ENCODE measurements around the gene RHOT2. TPM values are rescaled to one million over a fixed set of nuclear protein-coding genes. Genes with fewer than 3 reads are reported as not detected.

The RHOT2 gene
- total RNA-seq, 1 donor from 2014 or later: 156 TPM

GRCh38 chr16:646679-647172 lies 21.2 kb upstream of the RHOT2 start:
- Mint-ChIP-seq H3K4me3 (ENCODE audit: low read depth) (no peak overlapping the region), H3K36me3 (ENCODE audit: low read depth) (peaks cover 16% of the 10 kb centered on the region), H3K27ac (no peak overlapping the region), H3K4me1 (ENCODE audit: low read depth) (peaks cover 4% of the 10 kb centered on the region), H3K27me3 (ENCODE audit: low read depth) (no peaks in the 10 kb centered on the region), H3K9me3 (no peaks in the 10 kb centered on the region)
- intact Hi-C loops (cut with micrococcal nuclease): loop anchor here (10.0 kb wide), 1 partner anchor 968 kb away; the partner anchor contains the start of genes CRAMP1 and IFT140
- no peak for DNase-seq (ENCODE audit: low spot score)

DNA sequence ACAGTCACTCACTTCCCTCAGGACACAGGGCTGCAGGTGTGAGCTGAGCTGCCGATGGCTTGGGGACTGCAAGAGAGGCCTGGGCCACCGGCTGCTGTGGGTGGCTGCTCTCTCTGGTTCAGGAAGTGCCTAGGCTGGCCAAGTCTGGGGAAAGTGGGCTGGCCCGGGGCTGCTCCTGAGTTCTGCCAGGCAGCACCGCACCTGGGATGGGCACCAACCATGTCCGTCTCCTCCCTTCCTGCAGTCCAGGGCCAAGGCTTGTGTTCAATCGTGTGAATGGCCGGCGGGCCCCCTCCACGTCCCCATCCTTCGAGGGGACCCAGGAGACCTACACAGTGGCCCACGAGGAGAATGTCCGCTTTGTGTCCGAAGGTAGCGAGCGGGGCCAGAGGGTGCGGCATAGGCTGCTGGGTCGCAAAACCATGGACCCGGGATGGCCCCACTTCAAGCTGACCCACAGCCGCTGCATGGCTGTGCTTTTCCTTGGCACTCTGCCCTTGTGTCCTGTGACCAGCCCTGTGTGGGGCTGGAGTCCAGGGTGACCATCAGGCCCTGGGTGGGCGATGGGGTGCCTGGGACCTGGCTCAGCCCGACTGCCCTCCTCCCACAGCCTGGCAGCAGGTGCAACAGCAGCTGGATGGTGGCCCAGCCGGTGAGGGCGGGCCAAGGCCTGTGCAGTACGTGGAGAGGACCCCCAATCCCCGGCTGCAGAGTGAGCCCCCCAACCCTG lies 20.6 kb upstream of the RHOT2 start:
- intact Hi-C loops (cut with micrococcal nuclease): loop anchor here (10.0 kb wide), 1 partner anchor 967 kb away; the partner anchor contains the start of genes CRAMP1 and IFT140
- H3K4me3 Mint-ChIP-seq (ENCODE audit: low read depth): no peak overlapping the region

GRCh38 chr16:648071-648780 lies 19.7 kb upstream of the RHOT2 start:
- Mint-ChIP-seq H3K9me3 (no peaks in the 10 kb centered on the region), H3K4me3 (ENCODE audit: low read depth) (peak overlapping the region; percentile 82), H3K27ac (peak overlapping the region; percentile 74), H3K4me1 (ENCODE audit: low read depth) (peaks cover 4% of the 10 kb centered on the region), H3K36me3 (ENCODE audit: low read depth) (peaks cover 16% of the 10 kb centered on the region), H3K27me3 (ENCODE audit: low read depth) (no peaks in the 10 kb centered on the region)
- intact Hi-C loops (cut with micrococcal nuclease): loop anchor here (10.0 kb wide), 1 partner anchor 967 kb away; the partner anchor contains the start of genes CRAMP1 and IFT140
- no peak for DNase-seq (ENCODE audit: low spot score)

More for the DNA sequence above, 20.6 kb upstream of the RHOT2 start:
- H3K27me3 Mint-ChIP-seq (ENCODE audit: low read depth): no peaks in the 10 kb centered on the region
- H3K9me3 Mint-ChIP-seq: no peaks in the 10 kb centered on the region
- H3K27ac Mint-ChIP-seq: no peak overlapping the region
- H3K4me1 Mint-ChIP-seq (ENCODE audit: low read depth): peaks cover 4% of the 10 kb centered on the region
- DNase-seq (ENCODE audit: low spot score): no peak
- H3K36me3 Mint-ChIP-seq (ENCODE audit: low read depth): peaks cover 16% of the 10 kb centered on the region

DNA sequence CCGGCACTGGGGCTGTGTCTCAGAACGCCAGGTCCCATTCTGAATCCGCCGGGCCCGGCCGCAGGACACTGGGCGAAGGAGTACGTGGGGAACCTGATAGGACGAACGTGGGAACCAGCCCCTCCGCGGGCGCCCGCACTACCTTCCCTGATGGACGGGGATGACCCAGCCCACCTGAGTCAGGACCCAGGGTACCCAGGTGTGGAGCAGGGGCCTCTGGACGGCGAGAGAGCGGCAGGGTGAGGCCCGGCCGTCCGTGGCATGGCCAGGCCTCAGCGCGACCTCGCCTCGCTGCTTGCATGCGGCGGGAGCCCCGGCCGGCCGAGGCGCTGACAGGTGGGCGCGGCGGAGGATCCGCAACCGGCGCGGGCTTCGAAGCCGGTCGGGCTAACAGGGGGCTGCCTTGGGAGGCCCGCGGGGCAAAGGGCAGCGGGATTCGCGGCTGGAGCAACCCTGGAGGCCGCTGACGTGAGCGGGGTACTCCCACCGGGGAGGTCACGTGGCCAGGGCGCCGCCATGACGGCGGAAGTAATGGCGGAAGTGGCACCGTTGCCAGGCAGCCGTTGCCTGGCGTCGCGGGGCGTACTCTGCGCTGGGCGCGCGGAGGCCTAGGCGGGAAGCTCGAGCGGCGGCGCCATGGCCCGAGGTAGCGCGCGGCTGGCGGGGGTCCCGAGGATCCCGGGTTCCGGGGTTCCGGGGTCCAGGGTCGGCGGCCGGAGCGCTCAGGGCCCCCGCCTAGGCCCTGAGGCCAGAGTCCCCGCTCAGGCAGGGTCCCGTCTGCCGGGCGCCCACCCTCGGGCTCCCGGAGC lies 18.9 kb upstream of the RHOT2 start, which contains the start of gene WDR90:
TSS of gene WDR90 (plus strand) at position 585 of the 809 bp plus-strand sequence. CDS start at position 637, 52 bp downstream.
- H3K27me3 Mint-ChIP-seq (ENCODE audit: low read depth): no peaks in the 10 kb centered on the region
- H3K4me1 Mint-ChIP-seq (ENCODE audit: low read depth): peaks cover 4% of the 10 kb centered on the region
- H3K4me3 Mint-ChIP-seq (ENCODE audit: low read depth): peak within 1 kb of the TSS; percentile 82
- H3K36me3 Mint-ChIP-seq (ENCODE audit: low read depth): peaks cover 10% of the 10 kb centered on the region
- H3K9me3 Mint-ChIP-seq: no peaks in the 10 kb centered on the region
- peak; percentile 91 for DNase-seq (ENCODE audit: low spot score)
- H3K27ac Mint-ChIP-seq: peak within 1 kb of the TSS; percentile 74
- intact Hi-C loops (cut with micrococcal nuclease): loop anchor here (1.0 to 10.0 kb wide), 2 partner anchors 8 to 966 kb away; partner anchors contain the start of genes CRAMP1, IFT140 and MCRIP2

- intact Hi-C loops (cut with micrococcal nuclease): loop anchor here (1.0 to 10.0 kb wide), 2 partner anchors 8 to 965 kb away; partner anchors contain the start of genes CRAMP1, IFT140 and MCRIP2
- Mint-ChIP-seq H3K36me3 (ENCODE audit: low read depth) (peaks cover 6% of the 10 kb centered on the region), H3K27ac (no peak overlapping the region), H3K9me3 (no peaks in the 10 kb centered on the region), H3K27me3 (ENCODE audit: low read depth) (no peaks in the 10 kb centered on the region), H3K4me1 (ENCODE audit: low read depth) (peaks cover 3% of the 10 kb centered on the region), H3K4me3 (ENCODE audit: low read depth) (peak overlapping the region; percentile 72)
- no peak for DNase-seq (ENCODE audit: low spot score)
These were observed 18.3 kb upstream of the RHOT2 start for GRCh38 chr16:649631-650030.

GRCh38 chr16:651844-652243 lies 16.1 kb upstream of the RHOT2 start:
- Mint-ChIP-seq H3K4me3 (ENCODE audit: low read depth) (no peak overlapping the region), H3K9me3 (no peaks in the 10 kb centered on the region), H3K36me3 (ENCODE audit: low read depth) (no peaks in the 10 kb centered on the region), H3K27ac (no peak overlapping the region), H3K4me1 (ENCODE audit: low read depth) (peaks cover 2% of the 10 kb centered on the region), H3K27me3 (ENCODE audit: low read depth) (no peaks in the 10 kb centered on the region)
- no peak for DNase-seq (ENCODE audit: low spot score)
- intact Hi-C loops (cut with micrococcal nuclease): no loop called here

DNA sequence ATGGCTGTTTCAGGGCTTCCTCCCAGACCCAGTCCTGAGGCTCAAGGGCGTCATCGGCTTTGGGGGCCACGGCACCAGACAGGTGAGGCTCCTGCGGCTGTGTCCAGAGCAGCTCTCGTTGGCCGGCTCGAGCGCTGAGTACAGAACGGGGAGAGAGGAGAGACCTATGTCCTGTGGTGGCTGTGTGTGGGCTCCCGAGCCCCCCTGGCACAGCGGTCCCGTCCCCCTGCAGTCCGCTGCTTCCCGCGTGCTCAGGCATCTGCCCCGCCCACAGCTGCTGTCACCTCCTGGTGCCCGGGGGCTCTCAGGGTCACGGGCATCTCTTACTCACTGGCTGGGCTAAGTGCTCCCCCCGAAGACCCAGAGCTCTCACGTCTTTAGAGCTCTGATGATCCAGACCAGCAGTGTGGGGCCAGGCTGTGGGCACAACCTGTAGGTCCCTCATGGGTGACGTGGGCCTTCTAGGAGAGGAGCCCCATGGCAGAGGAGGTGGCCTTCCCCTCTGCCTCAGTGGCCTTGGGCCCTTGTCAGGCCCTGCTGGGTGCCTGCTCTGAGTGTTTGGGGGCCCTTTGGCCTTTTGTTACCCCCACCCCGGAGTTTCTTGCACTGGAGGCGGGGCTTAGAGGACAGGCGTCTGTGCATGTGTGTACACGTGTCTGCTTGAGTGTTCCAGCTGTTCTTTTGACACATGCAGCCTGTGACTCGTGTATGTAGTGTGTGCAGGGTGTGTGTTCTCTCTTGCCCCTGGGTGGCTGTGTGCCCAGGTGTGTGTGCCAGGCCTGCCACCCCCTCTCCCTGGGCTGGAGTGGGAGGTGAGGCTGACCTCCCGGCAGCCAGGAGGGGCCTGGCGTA lies 15.3 kb upstream of the RHOT2 start:
- no peak overlapping the region for H3K4me3 Mint-ChIP-seq (ENCODE audit: low read depth)
- no peaks in the 10 kb centered on the region for H3K36me3 Mint-ChIP-seq (ENCODE audit: low read depth)
- peaks cover 2% of the 10 kb centered on the region for H3K4me1 Mint-ChIP-seq (ENCODE audit: low read depth)
- intact Hi-C loops (cut with micrococcal nuclease): no loop called here
- no peaks in the 10 kb centered on the region for H3K9me3 Mint-ChIP-seq
- no peak overlapping the region for H3K27ac Mint-ChIP-seq
- DNase-seq (ENCODE audit: low spot score): no peak
- no peaks in the 10 kb centered on the region for H3K27me3 Mint-ChIP-seq (ENCODE audit: low read depth)

DNA sequence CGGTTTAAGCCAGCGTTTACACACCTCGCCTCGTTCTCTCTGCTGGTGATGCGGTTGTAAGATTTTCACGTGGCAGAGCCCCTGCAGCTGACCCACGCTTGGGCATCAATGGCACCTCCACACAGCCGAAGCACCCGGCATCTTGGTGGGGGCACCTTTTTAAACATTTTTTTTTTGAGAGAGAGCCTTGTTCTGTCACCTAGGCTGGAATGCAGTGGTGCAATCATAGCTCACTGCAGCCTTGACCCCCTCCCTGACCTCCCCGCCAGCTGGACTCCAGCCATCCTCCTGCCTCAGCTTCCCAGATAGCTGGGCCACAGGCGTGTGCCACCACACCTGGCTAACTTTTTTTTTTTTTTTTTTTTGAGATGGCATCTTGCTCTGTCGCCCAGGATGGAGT lies 13.9 kb upstream of the RHOT2 start:
- H3K9me3 Mint-ChIP-seq: no peaks in the 10 kb centered on the region
- H3K27ac Mint-ChIP-seq: no peak overlapping the region
- H3K4me3 Mint-ChIP-seq (ENCODE audit: low read depth): no peak overlapping the region
- H3K36me3 Mint-ChIP-seq (ENCODE audit: low read depth): no peaks in the 10 kb centered on the region
- no peaks in the 10 kb centered on the region for H3K27me3 Mint-ChIP-seq (ENCODE audit: low read depth)
- peaks cover 2% of the 10 kb centered on the region for H3K4me1 Mint-ChIP-seq (ENCODE audit: low read depth)
- intact Hi-C loops (cut with micrococcal nuclease): no loop called here
- no peak for DNase-seq (ENCODE audit: low spot score)

DNA sequence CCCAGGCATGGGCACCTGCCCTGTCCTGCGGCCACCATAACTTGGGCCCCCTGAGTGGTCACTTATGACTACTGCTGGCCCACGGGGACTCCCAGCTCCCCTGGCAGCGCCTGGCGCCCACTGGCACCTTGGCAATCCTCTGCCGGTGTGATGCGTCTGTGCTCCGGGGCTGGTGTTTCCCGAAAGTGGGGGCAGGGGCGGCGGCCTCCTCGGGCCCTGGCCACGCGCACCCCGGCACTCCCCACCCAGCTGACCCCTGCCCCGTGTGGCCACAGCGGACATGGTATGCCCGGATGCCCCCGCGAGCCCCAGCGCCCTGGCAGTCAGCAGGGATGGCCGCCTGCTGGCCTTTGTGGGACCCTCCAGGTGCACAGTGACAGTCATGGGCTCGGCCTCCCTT lies 10.4 kb upstream of the RHOT2 start:
- intact Hi-C loops (cut with micrococcal nuclease): no loop called here
- Mint-ChIP-seq H3K27me3 (ENCODE audit: low read depth) (no peaks in the 10 kb centered on the region), H3K4me1 (ENCODE audit: low read depth) (peaks cover 3% of the 10 kb centered on the region), H3K9me3 (no peaks in the 10 kb centered on the region), H3K36me3 (ENCODE audit: low read depth) (no peaks in the 10 kb centered on the region), H3K27ac (no peak overlapping the region), H3K4me3 (ENCODE audit: low read depth) (no peak overlapping the region)
- DNase-seq (ENCODE audit: low spot score): no peak

GRCh38 chr16:658679-659571 lies 9.0 kb upstream of the RHOT2 start:
- H3K27me3 Mint-ChIP-seq (ENCODE audit: low read depth): no peaks in the 10 kb centered on the region
- DNase-seq (ENCODE audit: low spot score): no peak
- H3K36me3 Mint-ChIP-seq (ENCODE audit: low read depth): no peaks in the 10 kb centered on the region
- no peaks in the 10 kb centered on the region for H3K9me3 Mint-ChIP-seq
- H3K4me1 Mint-ChIP-seq (ENCODE audit: low read depth): peaks cover 3% of the 10 kb centered on the region
- no peak overlapping the region for H3K27ac Mint-ChIP-seq
- intact Hi-C loops (cut with micrococcal nuclease): no loop called here
- H3K4me3 Mint-ChIP-seq (ENCODE audit: low read depth): no peak overlapping the region

DNA sequence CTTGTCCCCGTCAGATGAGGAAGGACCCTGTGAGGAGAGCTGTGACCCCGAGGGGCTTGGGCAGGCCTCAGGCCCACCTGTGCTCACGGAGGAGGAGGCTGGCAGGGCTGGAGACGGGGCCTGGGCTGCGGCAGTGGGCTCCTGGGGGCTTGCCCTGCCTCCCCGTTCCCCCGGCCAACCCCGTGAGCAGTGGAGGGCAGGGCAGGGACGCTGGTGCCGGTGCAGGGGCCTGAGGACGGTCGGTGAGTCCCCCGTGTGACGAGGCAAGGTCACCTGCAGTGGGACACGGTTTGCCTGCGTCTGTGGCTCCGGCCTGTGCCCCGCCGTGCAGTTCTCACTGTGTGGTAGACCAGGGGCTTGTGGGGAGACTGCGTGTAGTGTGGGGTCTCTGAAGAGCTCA lies 8.3 kb upstream of the RHOT2 start:
- H3K4me3 Mint-ChIP-seq (ENCODE audit: low read depth): no peak overlapping the region
- DNase-seq (ENCODE audit: low spot score): no peak
- peaks cover 3% of the 10 kb centered on the region for H3K4me1 Mint-ChIP-seq (ENCODE audit: low read depth)
- no peak overlapping the region for H3K27ac Mint-ChIP-seq
- no peaks in the 10 kb centered on the region for H3K27me3 Mint-ChIP-seq (ENCODE audit: low read depth)
- H3K36me3 Mint-ChIP-seq (ENCODE audit: low read depth): no peaks in the 10 kb centered on the region
- H3K9me3 Mint-ChIP-seq: no peaks in the 10 kb centered on the region
- intact Hi-C loops (cut with micrococcal nuclease): no loop called here

All from activated T-helper 2 cell treated with anti-CD3 and anti-CD28 coated beads, Interferon-gamma antibody, Interleukin-2, Interleukin-4, amounts not matched to agents 10 μg/mL and 5 μg/mL and 100 μg/mL, durations not matched to agents 14 hours and 24 hours and 36 hours (primary cell).